COLO829 (cell line): Measurements from ENCODE around the gene ST8SIA5.

Source experiments
- DNase-seq: peaks from one replicate; pipeline ENCODE4 v3.0.0; 2012; ENCODE audit warnings: low spot score

Gene ST8SIA5

GRCh38 chr18:46711444-46711863 is 45.4 kb downstream of the ST8SIA5 start:
- no peak for DNase-seq

DNA sequence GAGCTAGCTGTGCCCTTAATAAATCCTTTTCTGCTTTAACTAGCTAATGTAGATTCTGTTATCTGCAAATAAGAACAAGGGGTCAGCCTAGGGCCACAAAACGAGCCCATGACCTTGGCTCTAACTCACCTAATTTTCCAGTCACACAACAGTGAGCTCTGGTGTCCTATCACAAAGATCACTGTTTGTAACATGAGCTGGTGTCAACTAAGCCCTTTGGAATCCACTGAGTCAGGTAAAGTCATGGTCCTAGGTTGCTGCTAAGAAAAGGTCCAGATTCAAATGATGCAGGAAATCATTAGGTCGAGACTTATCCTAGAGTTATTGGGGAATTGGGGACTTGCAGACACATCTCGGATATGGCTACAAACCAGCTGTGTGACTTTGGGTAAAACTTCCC is 49.9 kb downstream of the ST8SIA5 start:
- no peak for DNase-seq

DNA sequence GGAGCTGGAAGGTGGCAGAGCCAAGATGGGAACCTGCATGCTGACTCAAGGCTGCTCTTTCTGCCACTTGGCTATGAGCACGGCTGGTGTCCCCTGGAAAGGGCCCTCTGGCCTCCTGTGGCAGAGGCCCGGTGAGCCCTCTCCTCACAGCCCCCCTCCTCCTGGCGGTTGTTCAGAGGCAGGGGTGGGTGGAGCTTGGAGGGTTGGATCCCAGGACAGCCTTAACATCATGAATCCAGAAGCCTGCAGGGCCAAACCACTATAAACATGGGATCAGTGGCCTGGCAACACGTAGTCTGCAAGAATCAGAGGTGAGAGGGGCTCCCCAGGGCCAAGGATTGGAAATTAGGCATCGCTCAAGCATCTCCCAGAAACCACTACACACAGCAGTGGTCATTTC is 51.3 kb downstream of the ST8SIA5 start:
- no peak for DNase-seq

GRCh38 chr18:46704816-46705215 is 52.0 kb downstream of the ST8SIA5 start:
- no peak for DNase-seq

DNA sequence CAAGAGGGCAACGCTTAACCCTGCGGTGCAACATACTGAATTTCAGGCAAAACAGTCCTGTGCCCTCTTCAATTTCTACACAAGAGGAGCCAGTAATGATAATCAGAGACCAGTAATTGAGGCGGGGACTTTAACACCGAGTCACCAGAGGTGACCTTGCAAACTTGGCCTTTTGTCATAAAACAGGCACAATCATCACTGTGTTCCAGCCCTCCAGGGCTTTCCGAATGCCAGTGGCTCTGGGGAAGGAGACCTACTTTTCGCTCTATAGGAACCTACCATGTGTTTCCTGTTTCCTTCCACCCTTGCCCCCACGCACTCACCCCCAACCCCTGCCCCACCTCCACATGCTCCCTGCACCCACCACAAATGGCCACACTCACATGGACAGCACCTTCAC is 52.7 kb downstream of the ST8SIA5 start:
- DNase-seq, result no peak

- no peak for DNase-seq
These were observed 54.4 kb downstream of the ST8SIA5 start for GRCh38 chr18:46702471-46702870.

DNA sequence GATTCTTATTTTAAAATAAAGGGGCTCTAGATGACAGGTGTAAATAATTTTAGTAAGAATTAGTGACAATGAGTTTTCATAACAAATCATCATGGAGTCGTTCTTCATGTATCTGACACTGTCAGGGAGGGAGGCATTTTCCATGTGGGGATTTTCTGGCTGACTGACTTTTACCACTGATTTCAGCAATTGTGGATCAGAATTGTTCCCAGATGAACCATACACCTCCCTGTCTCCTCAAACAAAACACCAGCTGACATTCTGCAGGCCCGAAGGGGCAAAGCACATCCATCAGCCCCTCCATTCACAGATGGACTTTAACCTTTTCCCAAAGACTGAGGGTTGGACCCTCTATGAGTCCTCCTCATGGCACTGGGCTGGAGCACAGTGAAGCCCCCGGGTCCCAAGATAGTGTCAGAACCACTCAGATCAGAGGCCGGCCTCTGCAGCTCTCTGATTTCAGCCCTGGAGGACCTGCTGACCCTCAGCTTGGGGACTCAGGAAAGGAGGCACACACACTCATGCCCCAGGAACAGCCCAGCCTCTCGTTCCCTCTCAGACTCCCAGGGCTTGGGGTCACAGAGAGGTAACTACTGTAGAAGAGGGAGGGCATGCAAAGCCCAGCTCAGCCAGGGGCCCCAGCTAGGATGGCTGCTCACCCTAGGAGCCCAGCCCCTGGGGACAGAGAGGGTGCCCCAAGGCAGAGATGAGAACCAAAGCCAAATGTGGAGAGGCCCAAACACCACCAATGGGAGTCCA is 56.6 kb downstream of the ST8SIA5 start:
- DNase-seq, result no peak

DNA sequence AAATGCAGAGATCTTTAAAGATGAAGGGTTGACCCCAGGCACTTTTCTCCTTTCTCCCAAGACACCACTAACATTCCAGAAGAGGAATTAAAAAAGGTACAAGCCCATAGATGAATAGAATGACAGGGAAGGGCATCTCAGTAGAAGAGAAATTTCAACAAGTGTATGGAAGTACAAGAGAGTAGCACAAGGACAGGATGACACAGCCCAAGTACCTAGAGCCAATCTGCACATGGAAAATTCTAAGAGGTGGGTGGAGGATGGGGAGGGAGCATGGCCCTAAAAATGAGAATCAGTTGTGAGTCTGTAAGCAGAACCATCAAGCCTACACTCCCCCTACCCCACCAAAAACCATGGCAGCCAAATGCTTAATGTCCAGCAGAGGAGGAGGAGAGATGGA is 60.2 kb downstream of the ST8SIA5 start:
- no peak for DNase-seq

- no peak for DNase-seq
These were observed 60.6 kb downstream of the ST8SIA5 start for GRCh38 chr18:46696268-46696667.

GRCh38 chr18:46693996-46694395 is 62.9 kb downstream of the ST8SIA5 start:
- DNase-seq, result no peak

DNA sequence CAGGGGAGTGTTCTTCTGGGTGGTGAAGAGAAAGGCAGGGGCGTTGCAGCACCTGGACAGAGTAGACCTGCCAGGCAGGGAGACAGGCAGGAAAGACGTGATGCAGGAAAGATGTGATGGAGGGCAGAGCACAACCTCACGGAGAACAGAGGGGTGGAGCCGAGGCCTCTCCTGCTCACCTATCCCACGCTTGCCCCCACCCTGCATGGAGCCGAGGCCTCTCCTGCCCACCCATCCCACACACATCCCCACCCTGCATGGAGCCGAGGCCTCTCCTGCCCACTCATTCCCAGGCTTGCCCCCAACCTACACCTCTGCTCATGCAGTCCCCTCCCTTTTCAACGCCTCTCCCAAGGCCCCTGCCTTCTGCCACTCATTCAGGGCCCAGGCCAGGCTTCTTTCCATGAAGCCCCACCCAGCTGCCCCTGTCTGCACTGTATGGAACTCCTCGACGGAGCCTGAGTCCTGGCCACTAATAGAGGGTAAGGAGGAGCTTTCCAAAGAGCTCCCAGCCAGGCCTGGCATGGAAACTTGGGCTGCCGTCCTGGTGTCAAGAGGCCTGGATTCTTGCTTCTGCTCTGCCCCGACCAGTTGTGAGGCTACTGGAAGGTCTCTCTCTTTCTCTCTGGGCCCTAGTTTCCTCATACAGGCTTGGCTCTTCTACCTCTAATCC is 67.9 kb downstream of the ST8SIA5 start:
- DNase-seq, result no peak

DNA sequence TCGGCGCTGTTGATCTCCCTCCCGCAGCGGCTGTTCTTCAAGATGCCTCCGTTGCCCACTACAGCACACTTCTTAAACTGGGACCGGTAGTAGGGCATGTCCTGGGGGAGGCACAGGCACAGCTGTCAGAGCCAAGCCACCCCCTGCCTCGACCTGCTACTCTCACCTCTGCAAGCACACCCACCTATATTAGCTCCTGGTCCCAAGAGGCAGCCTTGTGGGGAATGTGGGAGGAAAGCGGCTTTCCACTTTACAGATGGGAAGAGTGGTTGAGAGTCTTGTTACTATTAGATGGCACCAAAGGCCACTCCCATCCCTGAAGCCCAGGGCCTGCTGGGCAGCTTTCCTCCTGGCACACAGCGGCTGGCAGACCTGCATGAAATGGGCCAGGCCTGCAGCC is 70.7 kb downstream of the ST8SIA5 start:
- no peak for DNase-seq

DNA sequence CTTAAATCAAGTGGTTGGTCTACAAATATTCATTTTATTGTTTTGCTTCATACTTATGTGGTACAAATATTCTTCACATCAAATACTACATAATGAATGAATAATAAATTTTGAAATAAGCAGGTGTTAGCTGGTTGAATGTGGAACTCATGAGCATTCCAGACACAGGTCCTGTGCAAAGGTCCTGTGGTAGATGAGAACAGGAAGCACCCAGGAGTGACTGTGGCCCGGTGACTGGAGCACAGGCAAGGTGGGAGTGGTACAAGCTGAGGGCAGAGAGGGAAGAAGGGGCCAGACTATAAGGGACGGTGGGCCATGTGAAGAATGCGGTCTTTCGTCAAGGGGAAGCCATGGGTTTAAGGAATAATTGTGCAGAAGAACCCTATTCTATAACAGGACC is 73.6 kb downstream of the ST8SIA5 start:
- no peak for DNase-seq

DNA sequence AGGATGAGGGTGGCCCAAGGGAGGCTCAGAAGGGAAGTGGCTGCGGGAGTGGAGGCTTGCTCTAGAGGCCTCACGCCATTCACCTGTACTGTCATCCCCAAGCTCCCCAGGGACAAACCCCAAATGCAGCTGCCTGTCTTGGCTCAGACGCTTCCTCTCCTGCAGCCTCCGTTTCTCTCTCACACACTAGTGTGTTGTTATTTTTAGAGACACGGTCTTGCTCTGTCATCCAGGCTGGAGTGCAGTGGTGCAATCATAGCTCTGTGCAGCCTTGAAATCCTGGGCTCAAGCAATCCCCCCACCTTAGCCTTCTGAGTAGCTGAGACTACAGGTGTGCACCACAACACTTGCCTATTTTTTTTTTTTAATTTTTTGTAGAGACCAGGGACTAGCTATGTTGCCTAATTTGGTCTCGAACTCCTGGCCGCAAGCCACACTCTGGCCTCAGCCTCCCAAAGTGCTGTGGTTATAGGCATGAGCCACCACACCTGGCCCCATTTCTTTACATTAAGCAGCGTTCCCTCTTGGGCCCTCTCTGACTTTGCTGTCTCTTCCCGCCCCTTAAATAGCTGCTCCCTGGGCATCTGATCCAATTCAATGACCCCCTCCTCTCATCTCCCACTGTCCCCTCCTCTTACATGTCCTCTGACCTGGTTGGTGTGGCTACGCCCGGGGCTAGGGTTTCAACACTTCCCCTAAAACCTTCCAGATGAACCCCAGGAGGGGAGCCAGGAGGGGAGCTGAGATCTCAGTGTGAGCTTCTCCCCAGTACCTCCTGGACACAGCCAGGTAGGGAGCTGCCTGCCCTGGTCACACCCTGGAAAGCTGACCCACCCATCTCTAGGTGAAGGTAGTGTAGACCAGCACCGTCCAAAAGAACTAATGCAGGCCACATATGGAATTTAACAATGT is 75.8 kb downstream of the ST8SIA5 start:
- no peak for DNase-seq

DNA sequence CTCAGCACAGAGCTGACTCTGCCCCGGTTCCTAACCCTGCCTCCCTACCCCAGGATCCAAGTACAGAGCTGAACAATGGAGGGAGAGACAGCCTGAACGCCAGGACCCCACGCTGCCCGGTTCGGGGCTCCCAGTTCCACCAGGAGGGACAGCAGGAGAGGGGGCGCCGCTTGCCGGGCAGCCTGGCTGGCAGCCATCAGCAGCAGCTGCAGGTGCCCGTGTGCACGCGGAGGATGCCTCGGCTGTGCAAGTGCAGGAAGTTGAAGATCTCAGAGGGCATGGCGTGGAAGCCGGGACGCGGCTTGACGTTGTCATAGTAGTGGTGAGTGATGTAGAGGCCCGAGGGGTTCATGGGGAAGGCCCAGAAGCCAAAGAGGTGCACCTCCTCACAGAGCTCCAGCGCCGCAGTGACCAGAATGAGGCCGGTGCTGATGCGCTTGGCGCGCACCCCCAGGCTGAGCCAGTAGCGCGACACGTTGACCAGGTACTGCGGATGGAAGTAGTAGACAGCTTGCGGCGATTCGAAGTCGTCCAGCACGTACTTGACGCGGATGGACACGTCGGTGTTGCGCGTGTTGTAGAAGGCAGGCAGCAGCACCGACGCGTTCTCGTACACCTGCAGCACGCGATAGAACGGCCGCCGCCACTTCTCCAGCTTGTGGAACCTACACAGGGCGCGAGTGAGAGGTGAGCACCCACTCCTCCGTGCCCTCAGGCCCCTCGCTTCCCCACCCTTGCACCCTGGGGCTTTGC is 76.8 kb downstream of the ST8SIA5 start:
- no peak for DNase-seq

DNA sequence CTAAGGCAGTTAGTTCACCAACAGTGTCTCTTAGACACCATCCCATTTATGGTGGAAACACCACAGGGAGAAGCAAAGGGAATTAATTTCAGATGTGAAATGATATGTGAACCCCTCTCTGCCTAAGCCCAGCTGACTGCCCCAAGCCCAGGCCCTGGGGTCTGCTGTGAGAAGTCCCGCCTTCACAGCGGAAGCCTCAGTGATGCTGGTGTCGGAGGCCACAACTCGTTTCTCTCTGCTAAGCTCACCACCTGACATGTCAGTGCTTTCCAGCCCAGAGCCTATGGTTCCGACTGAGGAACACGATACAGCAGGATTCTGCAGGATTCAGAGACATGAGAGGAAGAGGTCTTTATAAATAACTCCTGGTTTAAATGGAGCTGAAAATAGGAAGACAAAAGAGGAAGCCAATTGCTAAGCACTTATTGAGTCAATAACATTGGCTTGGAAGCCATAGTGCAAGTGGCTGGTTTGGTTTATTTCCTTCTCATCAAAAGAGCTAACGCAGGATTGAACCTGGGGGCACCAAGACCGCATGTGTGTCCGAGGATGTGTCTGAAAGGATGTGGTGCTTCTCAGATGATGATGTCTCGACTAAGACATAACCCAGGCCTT is 78.0 kb downstream of the ST8SIA5 start:
- DNase-seq, result no peak

DNA sequence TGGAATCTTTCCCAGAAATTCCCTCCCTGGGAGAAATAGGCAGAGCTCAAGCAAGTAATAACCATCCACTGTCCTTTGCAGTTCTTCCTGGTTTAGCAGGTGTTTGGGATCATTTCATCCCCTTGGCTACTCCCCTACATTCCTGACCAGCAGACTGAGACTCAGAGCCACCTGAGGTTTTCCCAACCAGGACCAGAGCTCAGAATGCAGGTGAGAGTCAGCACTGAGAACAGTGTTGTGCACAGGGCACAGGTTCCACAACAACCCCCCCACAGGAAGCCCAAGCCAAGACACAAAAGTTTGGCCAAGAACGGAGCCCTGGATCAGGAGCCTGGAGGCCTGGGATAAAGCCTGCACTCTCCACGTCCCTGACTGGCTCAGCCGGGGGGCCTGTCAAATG is 78.8 kb downstream of the ST8SIA5 start:
- no peak for DNase-seq

DNA sequence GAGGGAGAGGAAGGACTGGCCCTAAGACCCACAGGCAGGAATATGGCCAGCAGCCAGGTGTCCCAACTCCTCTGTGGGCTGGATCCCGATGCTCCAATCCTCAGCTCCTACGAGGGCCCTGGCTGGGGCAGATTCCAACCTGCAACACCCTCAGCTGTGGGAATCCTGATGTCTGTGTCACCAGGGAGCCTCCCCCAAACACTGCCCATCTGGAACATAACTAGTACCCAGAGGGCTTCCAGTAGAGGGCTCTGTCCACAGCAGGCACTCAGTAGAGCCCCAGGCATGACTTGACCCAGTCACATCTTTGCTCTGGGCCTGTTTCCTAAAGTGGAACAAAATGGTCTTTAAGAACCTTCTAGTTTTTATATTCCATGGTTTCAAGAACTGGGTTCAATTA is 79.2 kb downstream of the ST8SIA5 start:
- no peak for DNase-seq

- DNase-seq, result no peak
These were observed 80.5 kb downstream of the ST8SIA5 start for GRCh38 chr18:46676182-46676835.

DNA sequence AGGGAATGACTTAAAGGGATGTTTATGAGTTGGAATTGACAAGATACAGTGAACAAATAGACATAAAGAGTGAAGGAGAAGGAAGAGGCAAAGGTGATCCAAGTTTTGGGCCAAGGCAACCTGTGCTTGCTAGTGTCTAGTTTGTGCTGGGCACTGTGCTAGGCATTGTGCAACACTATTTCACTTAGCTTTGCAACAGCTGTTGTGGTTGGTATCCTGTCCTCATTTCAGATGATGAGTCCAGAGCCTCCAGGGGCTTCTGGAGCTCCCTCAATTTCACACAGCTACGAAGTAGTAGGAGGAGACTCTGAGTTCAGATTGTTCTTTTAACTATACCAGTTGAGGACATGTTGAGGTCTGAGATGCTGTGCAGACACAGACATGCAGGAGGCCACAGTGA is 81.7 kb downstream of the ST8SIA5 start:
- no peak for DNase-seq
